Dermis blood vessel endothelial cell (primary cell): ENCODE results near the gene ATP6V1B1. TPM values are rescaled to one million over a fixed set of nuclear protein-coding genes. Genes with fewer than 3 reads are reported as not detected.

ENCODE experiments used
- DNase-seq: peaks from one replicate; pipeline ENCODE4 v3.0.0; 2010
- total RNA-seq: library from RNA; depleted of rRNA; stranded (reverse); fragments of >200 nt; gene quantifications from 2 replicates; pipeline ENCODE4 v1.2.3, GENCODE V29; 2014

ATP6V1B1 gene
- total RNA-seq, 1 donor from 2014 or later = not detected

GRCh38 chr2:70902067-70902442 is 33.6 kb upstream of the ATP6V1B1 start:
- DNase-seq = no peak

GRCh38 chr2:70902579-70902978 is 33.1 kb upstream of the ATP6V1B1 start:
- DNase-seq = no peak

- no peak for DNase-seq
These were observed 32.5 kb upstream of the ATP6V1B1 start for GRCh38 chr2:70903171-70903570.

- DNase-seq = no peak
These were observed 31.9 kb upstream of the ATP6V1B1 start for GRCh38 chr2:70903641-70904340.

GRCh38 chr2:70904371-70905216 is 31.1 kb upstream of the ATP6V1B1 start:
- DNase-seq = no peak

- no peak for DNase-seq
These were observed 30.0 kb upstream of the ATP6V1B1 start for GRCh38 chr2:70905443-70906421.

GRCh38 chr2:70906439-70907005 is 29.2 kb upstream of the ATP6V1B1 start:
- DNase-seq = no peak

GRCh38 chr2:70907130-70908057 is 28.3 kb upstream of the ATP6V1B1 start:
- DNase-seq = peak; percentile 23

- no peak for DNase-seq
These were observed 19.4 kb upstream of the ATP6V1B1 start for GRCh38 chr2:70916291-70916690.

GRCh38 chr2:70918016-70918415 is 17.7 kb upstream of the ATP6V1B1 start:
- DNase-seq = no peak

- DNase-seq = peak; percentile 92
These were observed 15.9 kb upstream of the ATP6V1B1 start for GRCh38 chr2:70919672-70920366.

GRCh38 chr2:70920367-70920715 is 15.4 kb upstream of the ATP6V1B1 start:
- DNase-seq = no peak

GRCh38 chr2:70921031-70921430 is 14.7 kb upstream of the ATP6V1B1 start:
- no peak for DNase-seq

- DNase-seq = peak; percentile 81
These were observed 13.9 kb upstream of the ATP6V1B1 start for GRCh38 chr2:70921839-70922234.

- DNase-seq = peak; percentile 35
These were observed 13.2 kb upstream of the ATP6V1B1 start for GRCh38 chr2:70922235-70923234.

GRCh38 chr2:70923378-70924015 is 12.2 kb upstream of the ATP6V1B1 start:
- DNase-seq = peak; percentile 46

GRCh38 chr2:70926042-70926441 is 9.7 kb upstream of the ATP6V1B1 start:
- DNase-seq = no peak

GRCh38 chr2:70927138-70927537 is 8.6 kb upstream of the ATP6V1B1 start:
- DNase-seq = no peak

- DNase-seq = no peak
These were observed 8.1 kb upstream of the ATP6V1B1 start for GRCh38 chr2:70927641-70928040.
